ENCODE measurements around the gene TMPRSS6. TPM values are rescaled to one million over a fixed set of nuclear protein-coding genes. Genes with fewer than 3 reads are reported as not detected.

The TMPRSS6 gene
- not detected in 5 replicates for total RNA-seq (2022; extraction: Qiagen RNA extraction; ENCODE audit: low read depth)

GRCh38 chr22:37109242-37109917, at the start of gene TMPRSS6:
Gene TMPRSS6 (minus strand): TSS chr22:37109713. CDS start chr22:37103417, 6,296 bp downstream.

GRCh38 chr22:37051391-37052385, 57.8 kb downstream of the TMPRSS6 start, which contains the start of gene KCTD17:
Gene KCTD17 (plus strand): TSS chr22:37051742. CDS start chr22:37051761, 19 bp downstream.

GRCh38 chr22:37019309-37020191, 90.0 kb downstream of the TMPRSS6 start, which contains the start of the genes MPST and TST:
Gene MPST (plus strand): TSS chr22:37019742. CDS start chr22:37019837, 95 bp downstream.
Gene TST (minus strand): TSS chr22:37019447. CDS start chr22:37018732, 715 bp downstream.

Other genes starting within 250 kb of the TMPRSS6 start
- gene NCF4, start 248.7 kb downstream of the TMPRSS6 start, total RNA-seq (2022; extraction: Qiagen RNA extraction; ENCODE audit: low read depth), result not detected in 5 replicates
- not detected in 5 replicates for gene CSF2RB, start 196.1 kb downstream of the TMPRSS6 start, total RNA-seq (2022; extraction: Qiagen RNA extraction; ENCODE audit: low read depth)
- 34.3 to 66.5 TPM (median 58.4 TPM) in 5 replicates for gene TST, start 90.3 kb downstream of the TMPRSS6 start, total RNA-seq (2022; extraction: Qiagen RNA extraction; ENCODE audit: low read depth)
- 36.6 to 83.3 TPM (median 73.9 TPM) in 5 replicates for gene MPST, start 90.0 kb downstream of the TMPRSS6 start, total RNA-seq (2022; extraction: Qiagen RNA extraction; ENCODE audit: low read depth)
- 13.3 to 29.1 TPM (median 26.7 TPM) in 5 replicates for gene KCTD17, start 58.0 kb downstream of the TMPRSS6 start, total RNA-seq (2022; extraction: Qiagen RNA extraction; ENCODE audit: low read depth)
- 0.11 to 0.25 TPM (median 0.14 TPM) in 5 replicates for gene IL2RB, start 40.2 kb upstream of the TMPRSS6 start, total RNA-seq (2022; extraction: Qiagen RNA extraction; ENCODE audit: low read depth)
- gene C1QTNF6, start 78.5 kb upstream of the TMPRSS6 start, total RNA-seq (2022; extraction: Qiagen RNA extraction; ENCODE audit: low read depth), result 6.8 to 14.8 TPM (median 12.6 TPM) in 5 replicates
- gene SSTR3, start 102.8 kb upstream of the TMPRSS6 start, total RNA-seq (2022; extraction: Qiagen RNA extraction; ENCODE audit: low read depth), result not detected in 5 replicates
- 0.19 to 0.22 TPM in 2 of 5 replicates, not detected in the others for gene RAC2, start 134.6 kb upstream of the TMPRSS6 start, total RNA-seq (2022; extraction: Qiagen RNA extraction; ENCODE audit: low read depth)
- gene CYTH4, start 172.8 kb upstream of the TMPRSS6 start, total RNA-seq (2022; extraction: Qiagen RNA extraction; ENCODE audit: low read depth), result 0.34 to 2.1 TPM (median 0.76 TPM) in 5 replicates